GM12873 (cell line): ENCODE data around the gene KLHDC10.

Source experiments
- CTCF ChIP-seq: IDR thresholded peaks from 2 replicates; pipeline ENCODE4 v1.5.1; 2012; ENCODE audit warnings: low read depth, mild to moderate bottlenecking, moderate library complexity, low read length, control low read depth; ENCODE audit not compliant: insufficient read depth; ENCODE audit errors: missing control alignments

The KLHDC10 gene

DNA sequence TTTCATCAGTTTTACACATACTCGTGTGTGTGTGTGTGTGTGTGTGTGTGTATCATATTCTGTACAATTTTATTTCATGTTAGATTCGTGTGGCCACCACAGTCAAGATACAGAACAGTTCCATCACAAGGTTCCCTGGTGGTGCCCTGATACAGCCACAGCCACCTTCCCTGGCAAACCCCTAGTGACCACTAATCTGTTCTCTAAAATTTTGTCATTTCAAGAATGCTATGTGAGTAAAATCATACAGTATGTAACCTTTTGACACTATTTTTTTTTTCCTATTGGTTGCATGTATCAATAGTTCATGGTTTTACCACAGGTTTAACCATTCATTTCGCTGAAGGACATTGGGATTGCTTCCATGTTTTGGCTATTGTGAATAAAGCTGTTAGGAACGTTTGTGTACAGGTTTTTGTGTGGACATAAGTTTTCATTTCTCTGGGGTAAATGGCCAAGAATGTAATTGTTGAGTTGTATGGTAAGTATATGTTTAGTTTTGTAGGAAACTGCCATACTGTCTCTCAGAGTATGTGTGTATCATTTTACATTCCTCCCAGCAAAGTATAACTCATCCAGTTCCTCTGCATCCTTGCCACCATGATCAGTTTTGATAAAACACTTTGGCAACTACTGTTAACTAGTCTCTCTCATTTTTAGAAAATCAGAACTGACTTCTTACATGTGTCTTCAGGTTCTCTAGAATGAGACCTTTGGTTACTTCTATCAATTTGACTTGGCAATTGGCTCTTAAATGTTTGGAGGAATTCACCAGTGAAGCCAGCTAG, 20.6 kb downstream of the KLHDC10 start:
- TF ChIP-seq CTCF: no peak

DNA sequence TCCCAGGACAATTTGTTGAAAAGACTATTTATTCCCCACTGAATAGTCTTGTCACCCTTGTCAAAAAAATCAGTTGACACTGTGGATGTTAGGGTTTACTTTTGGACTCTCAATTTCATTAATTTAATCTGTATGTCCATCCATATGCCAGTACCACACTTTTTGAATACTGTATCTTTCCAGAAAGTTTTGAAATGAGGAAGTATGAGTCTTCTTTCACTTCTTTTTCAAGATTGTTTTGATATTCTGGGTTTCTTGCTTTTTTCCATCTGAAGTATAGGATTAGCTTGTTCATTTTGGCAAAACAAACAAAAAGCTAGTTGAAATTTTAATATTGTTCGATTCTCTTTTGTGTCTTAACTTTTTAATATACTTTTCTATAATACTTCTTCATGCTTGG, 21.7 kb downstream of the KLHDC10 start:
- TF ChIP-seq CTCF: no peak

GRCh38 chr7:130092598-130092997, 22.3 kb downstream of the KLHDC10 start:
- TF ChIP-seq CTCF: no peak

GRCh38 chr7:130095812-130096211, 25.5 kb downstream of the KLHDC10 start:
- TF ChIP-seq CTCF: no peak

DNA sequence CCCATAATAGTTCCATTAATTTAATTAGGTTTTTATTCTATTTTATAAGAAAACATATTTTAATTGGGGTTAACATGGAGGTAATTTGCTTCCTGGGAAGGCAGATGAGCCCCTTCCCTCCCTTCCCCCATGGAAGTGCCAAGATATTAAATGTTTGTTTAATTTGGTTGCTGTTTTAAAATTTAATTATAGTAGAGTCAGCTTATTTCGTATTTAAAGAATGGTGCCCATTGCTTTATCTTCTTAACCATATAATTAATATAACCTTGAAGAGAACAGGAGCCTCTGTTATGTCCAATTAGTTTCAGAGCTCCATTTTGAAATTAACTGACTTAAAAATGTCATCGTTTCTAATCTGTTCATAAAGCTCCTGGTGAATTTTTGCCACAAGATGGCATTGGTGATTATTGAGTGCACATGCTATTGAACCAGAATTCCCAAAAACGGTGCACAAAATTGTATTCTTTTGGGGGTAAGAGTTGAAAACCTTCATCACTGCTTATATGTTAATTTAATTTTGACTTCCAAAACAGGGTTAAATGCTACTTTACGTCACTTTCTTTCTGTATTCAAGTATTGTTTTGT, 26.0 kb downstream of the KLHDC10 start:
- no peak for TF ChIP-seq CTCF

DNA sequence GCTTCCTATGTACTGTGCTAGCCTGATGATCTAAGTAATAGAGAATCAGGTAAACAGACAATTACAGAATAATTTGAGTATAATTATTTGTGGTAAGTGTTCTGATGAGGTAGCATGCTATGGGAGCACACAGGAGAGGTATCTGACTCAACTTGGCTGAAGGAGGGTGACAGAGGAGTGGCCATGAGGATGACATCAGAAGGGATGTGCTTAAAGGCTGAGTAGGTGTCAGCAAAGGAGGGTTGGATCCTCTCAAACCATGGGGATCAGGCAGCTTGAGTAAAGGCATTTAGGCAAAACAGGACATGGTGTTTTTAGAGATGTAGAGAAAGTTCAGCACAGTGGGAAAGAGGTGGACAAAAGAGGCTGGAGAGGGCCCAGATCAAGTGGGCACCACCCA, 29.0 kb downstream of the KLHDC10 start:
- no peak for TF ChIP-seq CTCF

DNA sequence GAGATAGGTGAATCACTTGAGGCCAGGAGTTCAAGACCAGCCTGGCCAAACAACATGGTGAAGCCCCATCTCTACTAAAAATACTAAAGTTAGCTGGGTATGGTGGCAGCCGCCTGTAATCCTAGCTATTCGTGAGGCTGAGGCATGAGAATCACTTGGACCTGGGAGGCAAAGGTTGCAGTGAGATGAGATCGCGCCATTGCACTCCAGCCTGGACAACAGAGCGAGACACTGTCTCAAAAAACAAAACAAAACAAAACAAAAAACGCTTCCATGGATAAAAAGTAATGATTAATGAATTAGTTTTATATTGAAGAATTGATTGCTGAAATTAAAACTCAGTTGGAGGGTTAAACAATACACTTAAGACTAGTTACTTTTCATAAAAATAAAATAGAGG, 32.3 kb downstream of the KLHDC10 start:
- no peak for TF ChIP-seq CTCF
